Coronary artery (tissue), 2 donors: ENCODE data around the gene LGALS7B.

Experiments
- DNase-seq: peaks from one replicate; pipeline ENCODE4 v3.0.0-alpha.2; 2017; ENCODE audit warnings: low spot score
- H3K27ac ChIP-seq, 2 donors: fragments of 200-600 bp; sonication (generic); one replicate each; pipeline ENCODE4 v1.5.1; 2016 to 2019
- H3K4me3 ChIP-seq: fragments of 200-600 bp; sonication (generic); 2 replicates; pipeline ENCODE4 v1.5.1; 2016; ENCODE audit warnings: mild to moderate bottlenecking, moderate library complexity
- TF ChIP-seq, protein P1 (sequence below): fragments of 200-600 bp; sonication (generic); IDR thresholded peaks from one replicate; pipeline ENCODE4 v1.5.1; 2019; ENCODE audit warnings: antibody characterized with exemption

The LGALS7B gene

DNA sequence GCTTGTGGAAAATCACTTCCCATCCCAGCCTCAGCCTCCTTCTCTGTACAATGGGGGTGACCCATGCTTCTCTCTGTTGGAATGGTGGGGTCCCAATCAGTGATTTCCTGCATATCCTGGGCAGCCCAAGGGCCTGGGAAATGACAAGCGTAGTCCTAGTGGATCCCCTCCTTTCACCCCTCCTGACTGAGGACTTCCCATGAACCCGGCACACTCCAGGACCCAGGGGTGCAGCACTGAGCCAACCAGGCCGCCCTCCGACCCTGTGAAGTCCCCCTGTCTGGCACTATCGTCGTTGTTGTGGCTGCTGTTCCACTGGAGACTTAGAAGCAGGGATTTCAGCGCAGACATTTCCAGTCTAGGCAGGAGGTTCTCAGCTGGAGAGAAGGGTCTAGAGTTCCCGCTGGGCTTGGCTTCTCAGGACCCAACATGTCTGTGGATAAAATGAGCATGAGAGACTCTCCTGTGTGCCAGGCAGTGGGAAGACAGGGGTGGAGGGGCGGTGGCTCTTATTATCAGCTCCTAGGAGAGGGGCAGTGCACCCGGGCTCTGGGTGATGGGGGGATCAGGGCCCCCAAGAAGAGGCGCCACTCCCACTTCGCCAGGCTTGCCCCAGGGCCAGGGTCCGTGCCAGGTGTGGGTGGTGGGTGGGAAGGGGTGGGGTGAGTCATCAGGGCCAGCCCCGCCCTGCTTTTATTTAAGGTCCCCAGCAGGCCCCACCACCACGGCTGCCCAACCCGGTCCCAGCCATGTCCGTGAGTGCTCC lies at the start of gene LGALS7B:
LGALS7B (plus strand) TSS at position 723 of the 766 bp plus-strand sequence; CDS start at position 750, 27 bp downstream.
- no peak within 1 kb of the TSS for H3K27ac ChIP-seq
- TF ChIP-seq, protein P1, sequence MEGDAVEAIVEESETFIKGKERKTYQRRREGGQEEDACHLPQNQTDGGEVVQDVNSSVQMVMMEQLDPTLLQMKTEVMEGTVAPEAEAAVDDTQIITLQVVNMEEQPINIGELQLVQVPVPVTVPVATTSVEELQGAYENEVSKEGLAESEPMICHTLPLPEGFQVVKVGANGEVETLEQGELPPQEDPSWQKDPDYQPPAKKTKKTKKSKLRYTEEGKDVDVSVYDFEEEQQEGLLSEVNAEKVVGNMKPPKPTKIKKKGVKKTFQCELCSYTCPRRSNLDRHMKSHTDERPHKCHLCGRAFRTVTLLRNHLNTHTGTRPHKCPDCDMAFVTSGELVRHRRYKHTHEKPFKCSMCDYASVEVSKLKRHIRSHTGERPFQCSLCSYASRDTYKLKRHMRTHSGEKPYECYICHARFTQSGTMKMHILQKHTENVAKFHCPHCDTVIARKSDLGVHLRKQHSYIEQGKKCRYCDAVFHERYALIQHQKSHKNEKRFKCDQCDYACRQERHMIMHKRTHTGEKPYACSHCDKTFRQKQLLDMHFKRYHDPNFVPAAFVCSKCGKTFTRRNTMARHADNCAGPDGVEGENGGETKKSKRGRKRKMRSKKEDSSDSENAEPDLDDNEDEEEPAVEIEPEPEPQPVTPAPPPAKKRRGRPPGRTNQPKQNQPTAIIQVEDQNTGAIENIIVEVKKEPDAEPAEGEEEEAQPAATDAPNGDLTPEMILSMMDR = no peak
- H3K4me3 ChIP-seq = no peak within 1 kb of the TSS
- DNase-seq = no peak

DNA sequence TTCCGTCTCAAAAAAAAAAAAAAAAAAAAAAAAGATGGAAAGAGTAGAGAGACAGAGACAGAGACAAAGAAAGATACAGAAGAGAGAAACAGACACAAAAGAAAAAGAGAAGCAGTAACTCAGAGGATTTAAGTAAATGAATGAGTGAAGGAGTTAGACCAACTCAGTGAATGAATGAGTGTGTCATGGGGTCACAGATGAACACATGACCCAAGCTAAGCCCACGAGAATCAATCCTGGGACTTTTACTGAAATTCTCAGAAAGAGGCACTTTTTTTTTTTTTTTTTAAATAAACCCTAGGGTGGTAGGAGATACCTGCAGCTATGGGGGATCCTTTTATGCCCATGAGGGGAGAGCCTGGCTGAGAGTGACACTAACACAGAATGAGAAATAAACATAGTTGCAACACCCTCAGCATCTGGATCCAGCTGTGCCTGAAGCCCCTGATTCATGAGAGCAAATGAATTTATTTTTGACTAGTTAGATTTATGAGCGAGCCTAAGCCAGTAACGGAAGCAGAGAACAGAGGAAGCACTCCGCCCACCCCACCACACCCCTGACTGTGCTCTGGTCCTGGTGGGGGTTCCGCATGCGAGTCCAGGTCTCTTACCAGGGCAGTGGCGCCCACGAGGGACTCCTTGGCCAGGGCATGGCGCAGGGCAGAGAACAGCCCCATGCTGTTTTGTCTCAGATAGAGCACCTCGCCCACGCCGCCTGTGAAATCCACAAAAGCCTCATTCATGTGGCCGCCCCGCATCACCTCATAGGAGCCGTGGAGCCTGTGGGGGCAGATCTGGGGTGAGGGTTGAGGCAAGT lies 49.4 kb upstream of the LGALS7B start:
- no peak overlapping the region for H3K27ac ChIP-seq
- TF ChIP-seq, protein P1 = no peak
- no peak overlapping the region for H3K4me3 ChIP-seq
- DNase-seq = no peak

DNA sequence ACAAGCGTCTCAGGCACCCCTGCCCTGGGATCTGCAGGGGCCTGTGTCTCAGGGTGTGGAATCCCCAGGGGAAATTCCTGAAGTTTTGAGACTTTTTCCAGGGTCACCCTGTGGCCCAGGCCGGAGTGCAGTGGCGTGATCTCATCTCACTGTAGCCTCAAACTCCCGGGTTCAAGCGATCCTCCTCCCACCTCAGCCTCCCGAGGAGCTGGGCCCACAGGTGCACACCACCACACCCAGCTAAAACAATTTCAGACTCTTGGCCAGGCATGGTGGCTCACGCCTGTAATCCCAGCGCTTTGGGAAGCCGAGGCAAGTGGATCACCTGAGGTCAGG lies 48.8 kb upstream of the LGALS7B start:
- TF ChIP-seq, protein P1 = no peak
- no peak overlapping the region for H3K4me3 ChIP-seq
- no peak overlapping the region for H3K27ac ChIP-seq
- DNase-seq = no peak

DNA sequence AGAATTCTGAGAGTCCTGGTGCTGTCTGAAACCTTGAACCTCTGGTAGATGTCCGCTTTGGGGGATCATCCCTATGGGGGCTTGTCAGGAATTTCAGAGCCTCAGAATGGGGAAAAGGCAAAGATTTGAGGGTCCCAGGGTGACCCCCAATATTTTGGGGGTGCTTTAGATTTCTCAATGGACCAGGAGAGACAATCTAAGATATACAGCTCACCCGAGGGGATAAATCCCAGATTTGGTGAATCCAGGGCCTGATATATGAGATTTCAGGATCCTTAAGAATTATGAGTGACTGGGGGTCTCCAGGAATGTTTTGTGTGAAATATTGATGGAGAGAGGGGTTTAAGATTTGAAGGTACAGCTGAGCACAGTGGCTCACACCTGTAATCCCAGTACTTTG lies 48.1 kb upstream of the LGALS7B start:
- DNase-seq = no peak
- TF ChIP-seq, protein P1 = no peak
- no peak overlapping the region for H3K4me3 ChIP-seq

DNA sequence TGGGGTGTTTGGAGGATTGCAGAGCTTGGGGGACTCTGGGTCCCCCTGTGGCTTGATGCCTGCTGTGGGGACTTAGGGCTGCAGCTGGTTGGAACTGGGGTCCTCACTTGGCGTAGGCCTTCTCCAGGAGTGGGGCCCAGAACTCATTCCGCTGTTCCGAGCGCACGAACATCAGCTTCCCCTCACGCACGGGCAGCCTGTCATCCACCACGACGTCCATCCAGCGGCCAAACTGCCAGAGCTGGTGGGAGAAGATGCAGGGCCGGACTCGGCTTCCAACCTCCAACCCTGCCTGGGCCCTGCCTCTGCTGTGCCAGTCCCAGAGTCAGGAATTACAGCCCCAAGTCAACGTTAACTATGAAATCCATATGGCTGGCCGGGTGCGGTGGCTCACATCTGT lies 47.3 kb upstream of the LGALS7B start:
- Histone ChIP-seq H3K4me3 (no peak overlapping the region), H3K27ac (no peak overlapping the region)
- TF ChIP-seq, protein P1 = no peak
- DNase-seq = no peak

More for the DNA sequence above, 48.1 kb upstream of the LGALS7B start:
- no peak overlapping the region for H3K27ac ChIP-seq

DNA sequence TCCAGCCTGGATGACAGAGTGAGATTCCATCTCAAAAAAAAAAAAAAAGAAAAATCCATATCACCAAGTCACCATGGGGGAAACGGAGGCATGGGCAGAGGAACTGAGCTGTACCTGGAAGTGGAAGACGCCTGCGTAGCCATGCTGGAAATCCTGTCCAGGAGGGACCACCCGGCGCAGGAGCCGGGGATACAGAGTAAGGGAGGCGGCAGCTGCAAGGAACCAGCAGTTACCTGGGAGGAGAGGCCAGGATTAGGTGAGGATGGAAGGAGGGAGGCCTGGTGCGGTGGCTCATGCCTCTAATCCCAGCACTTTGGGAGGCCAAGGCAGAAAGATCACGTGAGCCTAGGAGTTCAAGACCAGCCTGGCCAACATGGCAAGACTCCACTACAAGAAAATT lies 46.7 kb upstream of the LGALS7B start:
- H3K4me3 ChIP-seq = no peak overlapping the region
- DNase-seq = no peak
- no peak overlapping the region for H3K27ac ChIP-seq
- TF ChIP-seq, protein P1 = no peak
